GM19372 (cell line): ENCODE results near the gene TMIE.

Experiments
- ATAC-seq: cut with Tn5 transposase; IDR thresholded peaks from one replicate; pipeline ENCODE4 v1.9.1; 2021; ENCODE audit warnings: mild to moderate bottlenecking, low read depth, moderate library complexity; ENCODE audit not compliant: unreplicated experiment

TMIE gene

GRCh38 chr3:46755646-46756045 lies 54.5 kb downstream of the TMIE start:
- no peak for ATAC-seq

GRCh38 chr3:46756642-46757041 lies 55.5 kb downstream of the TMIE start:
- no peak for ATAC-seq

GRCh38 chr3:46759239-46760167 lies 58.3 kb downstream of the TMIE start:
- no peak for ATAC-seq
